Umbilical cord (tissue), 2 donors: ENCODE data around the gene PARL. TPM values are rescaled to one million over a fixed set of nuclear protein-coding genes. Genes with fewer than 3 reads are reported as not detected.
"Not testable (repeated sequence)": the region's sequence is repeated elsewhere in the genome, so short reads cannot be mapped to it uniquely, and the experiment has no call there.

ENCODE experiments used
- DNase-seq: peaks from one replicate; pipeline ENCODE4 v3.0.0-alpha.2; 2015; ENCODE audit warnings: low spot score
- total RNA-seq: library from RNA; depleted of rRNA; stranded (reverse); fragments of >200 nt; gene quantifications from one replicate; pipeline ENCODE4 v1.2.3, GENCODE V29; 2014; ENCODE audit warnings: low replicate concordance; ENCODE audit not compliant: insufficient read depth

PARL gene
- total RNA-seq, 1 donor from 2014 or later = 50.1 TPM

DNA sequence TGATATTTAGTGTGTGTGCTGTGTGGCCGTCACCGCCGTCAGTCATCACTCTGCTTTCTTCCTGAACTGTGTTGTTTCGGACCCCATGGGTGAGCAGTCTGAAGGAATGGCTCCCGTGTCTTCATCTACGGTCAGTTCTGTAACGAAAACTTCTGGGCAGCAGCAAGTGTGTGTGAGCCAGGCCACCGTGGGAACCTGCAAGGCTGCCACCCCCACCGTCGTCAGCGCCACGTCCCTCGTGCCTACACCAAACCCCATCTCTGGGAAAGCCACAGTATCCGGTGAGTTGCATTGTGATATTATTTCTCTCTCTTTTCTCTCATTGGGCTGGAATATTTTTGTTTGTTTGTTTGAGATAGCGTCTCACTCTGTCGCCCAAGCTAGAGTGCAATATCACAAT is 94.0 kb downstream of the PARL start:
- no peak for DNase-seq

DNA sequence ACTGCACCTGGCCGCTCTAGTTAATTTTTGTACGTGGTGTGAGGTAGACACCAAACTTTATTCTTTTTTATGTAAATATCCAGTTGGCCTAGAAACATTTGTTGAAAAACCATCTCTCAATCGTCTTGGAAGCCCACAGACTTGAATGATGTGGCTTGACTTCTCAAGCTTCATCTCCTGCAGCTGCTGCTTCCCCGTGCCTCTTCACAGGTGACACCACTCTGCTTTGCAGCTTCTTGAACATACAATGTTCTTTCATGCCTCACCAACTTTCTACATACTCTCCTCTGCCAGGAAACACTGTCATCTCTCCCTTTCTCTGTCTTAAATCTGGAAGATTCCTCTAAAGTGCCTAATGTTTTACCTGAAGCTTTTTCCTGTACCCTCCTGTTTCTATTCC is 94.9 kb downstream of the PARL start:
- DNase-seq = no peak

DNA sequence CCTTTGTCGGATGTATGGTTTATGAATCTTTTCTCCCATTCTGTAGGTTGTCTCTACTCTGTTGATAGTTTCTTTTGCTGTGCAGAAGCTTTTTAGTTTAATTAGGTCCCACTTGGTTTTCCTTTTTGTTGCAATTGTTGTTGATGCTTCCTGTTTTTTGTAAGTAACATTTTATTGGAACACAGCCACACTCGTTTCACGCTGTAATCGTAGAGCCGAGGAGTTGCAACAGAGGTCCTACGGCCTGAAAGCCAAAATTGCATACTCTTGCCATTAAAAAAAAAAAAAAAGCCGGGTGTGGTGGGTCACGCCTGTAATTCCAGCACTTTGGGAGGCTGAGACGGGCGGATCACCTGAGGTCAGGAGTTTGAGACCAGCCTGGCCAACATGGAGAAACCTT is 100.2 kb downstream of the PARL start:
- not testable (repeated sequence) for DNase-seq

DNA sequence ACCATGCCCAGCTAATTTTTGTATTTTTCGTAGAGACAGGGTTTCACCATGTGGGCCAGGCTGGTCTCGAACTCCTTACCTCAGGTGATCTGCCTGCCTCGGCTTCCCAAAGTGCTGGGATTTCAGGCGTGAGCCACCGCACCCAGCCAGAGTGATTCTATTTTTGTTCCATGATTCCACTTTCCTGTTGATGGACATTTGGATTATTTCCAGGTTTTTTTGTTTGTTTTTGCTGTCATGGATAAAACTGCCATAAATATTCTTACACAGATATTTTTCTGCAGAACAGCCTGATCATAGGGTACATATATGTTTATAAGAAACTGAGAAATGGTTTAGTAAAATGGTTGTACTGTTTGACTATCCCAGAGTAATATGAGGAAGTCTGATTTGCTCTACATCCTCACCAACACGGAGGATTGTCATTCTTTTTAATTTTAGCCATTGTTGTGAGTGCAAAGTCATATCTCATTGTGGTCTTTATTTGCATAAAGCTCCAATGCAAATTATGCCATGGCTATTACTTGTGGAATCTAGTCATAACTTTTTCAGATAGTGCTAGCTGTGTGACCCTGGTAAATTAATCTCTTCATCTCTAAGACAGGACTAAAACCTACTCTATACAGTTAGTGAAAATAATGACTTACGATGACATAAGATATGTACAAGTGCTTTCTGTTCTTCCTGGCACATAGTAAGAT is 102.0 kb downstream of the PARL start:
- no peak for DNase-seq

DNA sequence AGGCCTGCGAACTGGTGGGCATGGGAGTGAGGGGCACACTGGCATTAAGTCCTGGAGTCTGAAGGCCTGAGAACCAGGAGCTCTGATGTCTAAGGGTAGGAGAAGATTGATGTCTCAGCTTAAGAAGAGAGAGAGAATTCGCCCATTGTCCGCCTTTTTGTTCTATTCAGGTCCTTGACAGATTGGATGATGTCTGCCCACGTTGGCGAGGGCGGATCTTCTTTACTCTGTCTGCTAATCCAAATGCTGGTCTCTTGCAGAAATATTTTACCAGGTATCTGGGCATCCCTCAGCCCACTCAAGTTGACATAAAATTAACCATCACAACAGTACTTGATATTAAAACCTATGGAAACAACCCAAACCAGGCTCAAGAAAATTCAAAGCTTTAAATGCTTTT is 103.4 kb downstream of the PARL start:
- no peak for DNase-seq

DNA sequence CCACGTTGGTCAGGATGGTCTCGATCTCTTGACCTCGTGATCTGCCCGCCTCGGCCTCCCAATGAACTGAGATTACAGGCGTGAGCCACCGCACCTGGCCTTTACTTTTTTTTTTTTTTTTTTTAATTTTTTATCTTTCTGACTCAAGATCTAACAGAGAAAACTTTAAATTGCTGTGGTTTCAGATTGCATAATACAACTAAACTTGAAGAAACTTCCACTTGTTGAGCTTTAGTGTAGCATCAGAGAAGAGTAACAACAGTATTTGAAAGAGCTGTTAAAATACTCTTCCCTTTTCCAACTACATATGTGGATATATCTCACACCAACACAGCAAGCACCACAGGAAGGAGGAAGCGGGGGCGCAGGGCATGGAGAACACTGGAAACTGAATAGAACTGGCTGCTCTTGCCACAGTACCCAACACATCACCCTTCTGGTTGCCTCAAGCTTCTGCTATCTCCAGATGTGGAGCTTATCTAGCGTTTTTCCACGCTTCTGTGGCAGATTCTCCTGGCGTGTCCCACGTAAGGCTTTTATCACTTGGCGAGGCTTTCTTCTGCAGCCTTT is 104.7 kb downstream of the PARL start:
- DNase-seq = no peak

Other genes starting within 250 kb of the PARL start
- 98.5 TPM for gene KLHL24, start 249.3 kb downstream of the PARL start, total RNA-seq
- 25.3 TPM for gene YEATS2, start 187.1 kb downstream of the PARL start, total RNA-seq
- 5.8 TPM for gene MAP6D1, start 59.3 kb downstream of the PARL start, total RNA-seq
- gene ABCC5, start 133.0 kb upstream of the PARL start, total RNA-seq = 19.7 TPM
- gene HTR3D, start 146.9 kb upstream of the PARL start, total RNA-seq = not detected
- not detected for gene HTR3C, start 168.2 kb upstream of the PARL start, total RNA-seq
- 0.72 TPM for gene HTR3E, start 212.2 kb upstream of the PARL start, total RNA-seq